K562 (cell line): ENCODE data around the gene BMS1. TPM values are rescaled to one million over a fixed set of nuclear protein-coding genes. Genes with fewer than 3 reads are reported as not detected.
A peak's percentile ranks its signal among the peaks of the same experiment; 100 is the strongest.

Experiments
- ATAC-seq: fragments of 200-7000 bp; cut with Tn5 transposase; 3 replicates; pipeline ENCODE4 v1.9.1; 2020; ENCODE audit warnings: moderate library complexity
- BruUV-seq: library from RNA; stranded (reverse); fragments of 400-500 nt; replicated peaks from 2 replicates; lab custom pipeline; 2021; lab: Mats Ljungman, UMichigan
- CTCF ChIA-PET: fragments of 300-600 bp; formaldehyde crosslinking; extraction: SDS; loops from one replicate; lab custom pipeline; 2021; ENCODE audit warnings: low intra/inter-chr PET ratio; lab: Yijun Ruan, JAX
- POLR2A ChIA-PET: fragments of 300-600, 350-650 bp; sonication (Branson Sonifier 250); formaldehyde crosslinking; extraction: SDS; loops from one replicate; lab custom pipeline; 2021; ENCODE audit warnings: antibody characterized with exemption, inconsistent platforms; lab: Yijun Ruan, JAX
- DNase-seq, 4 experiments: peaks; one replicate each; pipeline versions ENCODE4 v3.0.0 to v3.0.0-alpha.2; 2011 to 2018; ENCODE audit warnings: low spot score in 3 of 4, mixed read lengths in 3 of 4; ENCODE audit errors: extremely low read depth in 1 of 4
- FAIRE-seq: peaks from 2 replicates; lab custom pipeline; 2011; peaks lifted over from hg19 to GRCh38; lab: Jason Lieb, UNC
- H2AFZ ChIP-seq: 2 replicates; pipeline ENCODE4 v1.6.0; 2011; ENCODE audit warnings: low read depth, low read length, control low read depth, inconsistent platforms
- H3K27ac ChIP-seq: fragments of 200-600 bp; 3 replicates; pipeline ENCODE4 v1.8.0; 2011; ENCODE audit warnings: low read depth, mild to moderate bottlenecking, control low read depth, inconsistent platforms, low read length, moderate library complexity, mixed read lengths; ENCODE audit errors: extremely low read depth
- H3K27me3 ChIP-seq, 2 experiments: fragments of 300-600 bp in 1 of 2; 2 replicates in 1 of 2; 3 replicates in 1 of 2; pipeline versions ENCODE4 v1.6.0 to v1.8.0; 2011; ENCODE audit warnings: inconsistent platforms in 2 of 2, low read length in 2 of 2, mild to moderate bottlenecking in 1 of 2, mixed read lengths in 1 of 2, moderate library complexity in 1 of 2; ENCODE audit not compliant: control insufficient read depth in 2 of 2, insufficient read depth in 2 of 2
- H3K36me3 ChIP-seq: fragments of 300-600 bp; 3 replicates; pipeline ENCODE4 v1.8.0; 2011; ENCODE audit warnings: mild to moderate bottlenecking, low read length, inconsistent platforms; ENCODE audit not compliant: control insufficient read depth, insufficient read depth
- H3K4me1 ChIP-seq, 2 experiments: fragments of 200-600 bp in 1 of 2; replicated peaks in 1 of 2; 2 replicates in 1 of 2; 3 replicates in 1 of 2; pipeline versions ENCODE4 v1.5.1 to v1.8.0; 2011; ENCODE audit warnings: inconsistent platforms in 2 of 2, low read length in 2 of 2, mild to moderate bottlenecking in 1 of 2, mixed read lengths in 1 of 2, moderate library complexity in 1 of 2; ENCODE audit not compliant: control insufficient read depth in 2 of 2, insufficient read depth in 2 of 2
- H3K4me2 ChIP-seq: 2 replicates; pipeline ENCODE4 v1.6.1; 2011; ENCODE audit warnings: low read length, control low read depth, inconsistent platforms, mixed read lengths; ENCODE audit not compliant: insufficient read depth
- H3K4me3 ChIP-seq: fragments of 200-600 bp; sonication (generic), shearing (Covaris generic); 2 replicates; pipeline ENCODE4 v1.5.1; 2016; ENCODE audit warnings: control low read depth, inconsistent platforms
- H3K79me2 ChIP-seq: fragments of 200-600 bp; 3 replicates; pipeline ENCODE4 v1.8.0; 2011; ENCODE audit warnings: low read length, inconsistent platforms; ENCODE audit not compliant: control insufficient read depth, insufficient read depth
- H3K9ac ChIP-seq, 2 experiments: 2 replicates each; pipeline versions ENCODE4 v1.6.0 to v1.6.1; 2011; ENCODE audit warnings: low read depth in 2 of 2, low read length in 2 of 2, control low read depth in 1 of 2, inconsistent platforms in 1 of 2, mild to moderate bottlenecking in 1 of 2, mixed read lengths in 1 of 2; ENCODE audit not compliant: insufficient read depth in 1 of 2
- H3K9me1 ChIP-seq: one replicate; pipeline ENCODE4 v1.6.0; 2011; ENCODE audit warnings: inconsistent platforms, mild to moderate bottlenecking, low read length, moderate library complexity; ENCODE audit not compliant: control insufficient read depth, insufficient read depth
- H3K9me3 ChIP-seq: replicated peaks from 2 replicates; pipeline ENCODE4 v1.5.1; 2011; ENCODE audit warnings: low read depth, low read length, inconsistent platforms; ENCODE audit not compliant: control insufficient read depth, insufficient read depth
- H4K20me1 ChIP-seq: replicated peaks from 2 replicates; pipeline ENCODE4 v1.6.1; 2011; ENCODE audit warnings: low read length, inconsistent platforms, mixed read lengths; ENCODE audit not compliant: control insufficient read depth, insufficient read depth
- CCNT2 ChIP-seq: IDR thresholded peaks from 2 replicates; pipeline ENCODE4 v1.6.1; 2011; ENCODE audit warnings: borderline replicate concordance, low read depth, mild to moderate bottlenecking, moderate library complexity, mixed read lengths, low read length; ENCODE audit not compliant: insufficient read length; ENCODE audit errors: extremely low read depth
- CEBPB ChIP-seq: fragments of 450-650 bp; IDR thresholded peaks from 2 replicates; pipeline ENCODE4 v1.6.1; 2016; ENCODE audit warnings: missing genetic modification characterization, missing compliant biosample characterization
- CREB3 ChIP-seq: fragments of 450-650 bp; conservative IDR thresholded peaks from 2 replicates; pipeline ENCODE4 v1.6.1; 2016; ENCODE audit warnings: missing genetic modification characterization, low read depth, mild to moderate bottlenecking, missing compliant biosample characterization, moderate library complexity
- CTCF ChIP-seq, 3 experiments: IDR thresholded peaks in 2 of 3; conservative IDR thresholded peaks in 1 of 3; 2 replicates each; pipeline ENCODE4 v1.5.1; 2011 to 2012; ENCODE audit warnings: low read length in 3 of 3, mild to moderate bottlenecking in 3 of 3, control low read depth in 2 of 3, improper control_type of control experiment in 1 of 3, inconsistent platforms in 1 of 3, low read depth in 1 of 3, mixed read lengths in 1 of 3, moderate library complexity in 1 of 3; ENCODE audit not compliant: insufficient read depth in 2 of 3
- HLTF ChIP-seq: fragments of 450-650 bp; IDR thresholded peaks from 2 replicates; pipeline ENCODE4 v1.6.1; 2016
- SMAD4 ChIP-seq: fragments of 250-450 bp; sonication (Bioruptor Pico); conservative IDR thresholded peaks from 2 replicates; pipeline ENCODE4 v1.8.0; 2021; ENCODE audit warnings: inconsistent platforms, mild to moderate bottlenecking, moderate library complexity
- SUPT5H ChIP-seq: fragments of 450-650 bp; IDR thresholded peaks from 2 replicates; pipeline ENCODE4 v1.6.1; 2016
- TFAP4 ChIP-seq: sonication (generic); formaldehyde crosslinking; IDR thresholded peaks from 2 replicates; pipeline ENCODE4 v1.8.0; 2022; ENCODE audit warnings: missing genetic modification reagents, mild to moderate bottlenecking, moderate library complexity, borderline replicate concordance
- ZNF124 ChIP-seq: sonication (generic); formaldehyde crosslinking; IDR thresholded peaks from 2 replicates; pipeline ENCODE4 v1.8.1; 2022; ENCODE audit warnings: missing genetic modification reagents
- ZNF384 ChIP-seq: IDR thresholded peaks from 2 replicates; pipeline ENCODE4 v1.6.1; 2012; ENCODE audit warnings: low read depth, low read length, improper control_type of control experiment
- ZNF561 ChIP-seq: fragments of 450-650 bp; formaldehyde crosslinking; conservative IDR thresholded peaks from 2 replicates; pipeline ENCODE4 v1.4.0; 2020; ENCODE audit warnings: mild to moderate bottlenecking, moderate library complexity
- ZNF696 ChIP-seq: fragments of 250-450 bp; sonication (Bioruptor Pico); conservative IDR thresholded peaks from 2 replicates; pipeline ENCODE4 v1.4.0; 2020; ENCODE audit warnings: mild to moderate bottlenecking, moderate library complexity
- ZNF764 ChIP-seq: fragments of 250-450 bp; sonication (Bioruptor Pico); IDR thresholded peaks from 2 replicates; pipeline ENCODE4 v1.4.0; 2020; ENCODE audit warnings: low read depth, mild to moderate bottlenecking, moderate library complexity
- WGBS: fragments of 100-300 bp; shearing (Covaris generic); methylation state at CpG from one replicate; pipeline ENCODE4 v1.1.6; 2016; ENCODE audit warnings: low coverage, mixed read lengths; ENCODE audit not compliant: insufficient coverage; ENCODE audit errors: missing lambda C conversion rate; 5-methylcytosine and 5-hydroxymethylcytosine counted together
- in situ Hi-C: fragments of 300-500 bp; cut with MboI; formaldehyde crosslinking; loops from 4 replicates; pipeline ENCODE4 v1.15.0; 2018; ENCODE audit warnings: inconsistent platforms, mixed read lengths
- intact Hi-C: fragments of 100-400 bp; cut with micrococcal nuclease; formaldehyde crosslinking; loops from 2 replicates; pipeline ENCODE4 v1.14.2; 2022
- polyA plus RNA-seq, 8 experiments: library from polyadenylated mRNA; depleted of rRNA in 4 of 8; stranded (reverse) in 5 of 8; unstranded in 3 of 8; fragments of >200 nt; fragmentation: Nextera tagmentation in 2 of 8; fragmentation: Illumina TruSeq in 1 of 8; extraction: Ambion mirVana in 2 of 8; extraction: Trizol in 1 of 8; gene quantifications; 2 replicates each; pipeline versions ENCODE4 v1.2.1 to v1.2.3, GENCODE V29; 2011 to 2014; ENCODE audit warnings: inconsistent platforms in 1 of 8, missing spikeins in 1 of 8
- total RNA-seq, 7 experiments: library from RNA; depleted of rRNA in 6 of 7; stranded (reverse); fragments of >200 nt in 6 of 7; fragmentation: Illumina TruSeq in 2 of 7; extraction: Trizol in 2 of 7; gene quantifications; 2 replicates each; pipeline versions ENCODE4 v1.2.1 to v1.2.3, GENCODE V29; 2011 to 2021; ENCODE audit warnings: low replicate concordance in 1 of 7
- TF ChIP-seq, protein P1 (sequence below): fragments of 250-450 bp; sonication (Bioruptor Pico); IDR thresholded peaks from 2 replicates; pipeline ENCODE4 v1.8.0; 2021; ENCODE audit warnings: moderate library complexity, mild to moderate bottlenecking, inconsistent platforms
- TF ChIP-seq, protein P2 (sequence below): conservative IDR thresholded peaks from 2 replicates; pipeline ENCODE4 v1.6.1; 2011; ENCODE audit warnings: low read depth, mild to moderate bottlenecking, low read length; ENCODE audit not compliant: control insufficient read depth

BMS1 gene
- total and polyA plus RNA-seq, 9 of the 15 experiments (the other 6 are each of a cell fraction or from before 2014, with no cell fraction given), result 11.1 to 46.9 (median 32.7) TPM

- 0 out of 6 replicates have a peak, but pooled peaks of 1 of the 3 experiments have one; percentile 4 for TF ChIP-seq CTCF (IDR thresholded peaks at IDR 0.05 in 2 of 3, conservative IDR thresholded peaks at IDR 0.05 in 1 of 3; ENCODE audit: insufficient read depth in 2 of 3, low read depth in 1 of 3, low read length in 3 of 3)
- peak; percentile 46; the same call in 1 of the 2 replicates for TF ChIP-seq TFAP4 (CRISPR knock-in tag)
- TF ChIP-seq ZNF561 (CRISPR knock-in tag), result no peak
- TF ChIP-seq, all 486 proteins: peak for 3
These were observed 27.0 kb upstream of the BMS1 start (continued) for GRCh38 chr10:42755556-42756093.

DNA sequence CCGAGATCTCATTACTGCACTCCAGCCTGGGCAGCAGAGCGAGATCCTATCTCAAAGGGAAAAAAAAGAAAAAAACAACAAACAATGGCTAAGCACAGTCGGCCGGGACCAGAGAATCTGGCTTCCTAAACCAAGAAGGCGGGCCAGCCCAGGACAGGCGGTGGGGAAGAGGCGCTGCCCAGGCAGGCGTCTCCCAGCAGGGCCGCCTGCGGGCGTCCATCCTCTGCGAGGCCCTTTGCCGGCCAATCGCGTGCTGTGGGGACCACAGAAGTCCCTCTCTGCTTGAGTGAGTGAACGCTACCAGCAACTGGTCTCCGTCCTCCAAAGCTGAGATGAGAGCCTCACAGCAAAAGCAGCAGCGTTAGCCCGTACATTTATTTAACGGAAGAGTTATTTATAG lies 14.7 kb upstream of the BMS1 start:
- BruUV-seq, result no TSS peak
- peaks cover 8 to 12% of the 10 kb centered on the region in 2 experiments; a peak in 3 of 5 replicates for H3K27me3 ChIP-seq
- H3K27ac ChIP-seq, result no peak overlapping the region
- in situ Hi-C loops (no loop called here), intact Hi-C loops (loop anchor here (10.0 kb wide), 1 partner anchor 123 kb away; no protein-coding TSS in a partner anchor)
- no peak overlapping the region for H3K9ac ChIP-seq
- peaks cover 8 to 24% of the 10 kb centered on the region in 2 experiments; a peak in 4 of 5 replicates for H3K4me1 ChIP-seq
- H2AFZ ChIP-seq, result no peak overlapping the region
- H3K9me3 ChIP-seq, result no peaks in the 10 kb centered on the region
- WGBS, result 40% methylated on average over 20 of the region's 20 CpGs
- ChIA-PET POLR2A (no interaction called here), CTCF (no interaction called here)
- DNase-seq (no peak), FAIRE-seq (no peak), ATAC-seq (no peak; the same call in 2 of the 3 replicates)
- H4K20me1 ChIP-seq, result 0 out of 2 replicates have a peak, but pooled peaks cover 3% of the 10 kb centered on the region
- no peaks in the 10 kb centered on the region for H3K79me2 ChIP-seq
- H3K36me3 ChIP-seq, result no peaks in the 10 kb centered on the region
- no peak overlapping the region for H3K4me3 ChIP-seq
- H3K4me2 ChIP-seq, result no peak overlapping the region
- H3K9me1 ChIP-seq, result no peaks in the 10 kb centered on the region
- TF ChIP-seq ZNF384, result peak; percentile 68
- TF ChIP-seq CCNT2, result no peak
- TF ChIP-seq, protein P1, sequence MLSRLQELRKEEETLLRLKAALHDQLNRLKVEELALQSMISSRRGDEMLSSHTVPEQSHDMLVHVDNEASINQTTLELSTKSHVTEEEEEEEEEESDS (CRISPR knock-in tag), result no peak
- TF ChIP-seq ZNF124 (CRISPR knock-in tag), result no peak
- no peak for TF ChIP-seq CREB3 (tag)
- TF ChIP-seq ZNF764 (CRISPR knock-in tag), result no peak
- no peak for TF ChIP-seq SMAD4 (CRISPR knock-in tag)
- no peak for TF ChIP-seq CEBPB (tag)
- TF ChIP-seq, protein P2, sequence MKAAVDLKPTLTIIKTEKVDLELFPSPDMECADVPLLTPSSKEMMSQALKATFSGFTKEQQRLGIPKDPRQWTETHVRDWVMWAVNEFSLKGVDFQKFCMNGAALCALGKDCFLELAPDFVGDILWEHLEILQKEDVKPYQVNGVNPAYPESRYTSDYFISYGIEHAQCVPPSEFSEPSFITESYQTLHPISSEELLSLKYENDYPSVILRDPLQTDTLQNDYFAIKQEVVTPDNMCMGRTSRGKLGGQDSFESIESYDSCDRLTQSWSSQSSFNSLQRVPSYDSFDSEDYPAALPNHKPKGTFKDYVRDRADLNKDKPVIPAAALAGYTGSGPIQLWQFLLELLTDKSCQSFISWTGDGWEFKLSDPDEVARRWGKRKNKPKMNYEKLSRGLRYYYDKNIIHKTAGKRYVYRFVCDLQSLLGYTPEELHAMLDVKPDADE, result no peak
- no peak for TF ChIP-seq HLTF
- no peak for TF ChIP-seq ZNF696 (CRISPR knock-in tag)
- no peak for TF ChIP-seq SUPT5H
